Nephron (organoid): ENCODE results near the gene SMARCAL1.
A peak's percentile ranks its signal among the peaks of the same experiment; 100 is the strongest.

Source experiments
- H3K27ac Mint-ChIP-seq, 3 experiments: 2 replicates each; pipeline ENCODE4 v1.8.0; 2020; ENCODE audit warnings: mixed read lengths in 3 of 3, mild to moderate bottlenecking in 2 of 3, moderate library complexity in 1 of 3
- H3K27me3 Mint-ChIP-seq: 2 replicates; pipeline ENCODE4 v1.8.0; 2021; ENCODE audit warnings: low read depth, mild to moderate bottlenecking, moderate library complexity, mixed read lengths
- H3K36me3 Mint-ChIP-seq: 2 replicates; pipeline ENCODE4 v1.8.0; 2020; ENCODE audit warnings: low read depth, mixed read lengths
- H3K4me1 Mint-ChIP-seq: 2 replicates; pipeline ENCODE4 v1.8.0; 2020; ENCODE audit warnings: mixed read lengths
- H3K4me3 Mint-ChIP-seq, 3 experiments: 2 replicates each; pipeline ENCODE4 v1.8.0; 2020; ENCODE audit warnings: mild to moderate bottlenecking in 3 of 3, mixed read lengths in 3 of 3, moderate library complexity in 2 of 3
- H3K9me3 Mint-ChIP-seq: 2 replicates; pipeline ENCODE4 v1.8.0; 2020; ENCODE audit warnings: mixed read lengths
- CTCF ChIP-seq, 3 experiments: fragments of 200-600 bp; sonication (generic); IDR thresholded peaks; one replicate each; pipeline ENCODE4 v1.5.0; 2021; ENCODE audit warnings: antibody characterized with exemption in 3 of 3; ENCODE audit not compliant: unreplicated experiment in 3 of 3

The SMARCAL1 gene

GRCh38 chr2:216532562-216532961 is 120.3 kb downstream of the SMARCAL1 start:
- TF ChIP-seq CTCF (IDR thresholded peaks at IDR 0.05; ENCODE audit: unreplicated experiment in 3 of 3): no peak
- H3K4me1 Mint-ChIP-seq: peaks cover 57% of the 10 kb centered on the region
- peak overlapping the region; percentile 69 to 80 (median 72) for H3K27ac Mint-ChIP-seq
- H3K9me3 Mint-ChIP-seq: no peaks in the 10 kb centered on the region
- H3K36me3 Mint-ChIP-seq: no peaks in the 10 kb centered on the region
- no peak overlapping the region for H3K4me3 Mint-ChIP-seq
- no peaks in the 10 kb centered on the region for H3K27me3 Mint-ChIP-seq
